GM10266 (cell line): ENCODE results near the gene TCF12.

Source experiments
- DNase-seq: peaks from one replicate; pipeline ENCODE4 v3.0.0; 2012; ENCODE audit errors: extremely low spot score
- TF ChIP-seq, protein P1 (sequence below): IDR thresholded peaks from 2 replicates; pipeline ENCODE4 v1.5.1; 2012; ENCODE audit warnings: mild to moderate bottlenecking, low read depth; ENCODE audit not compliant: control insufficient read depth, insufficient read depth; ENCODE audit errors: missing control alignments

Gene TCF12

GRCh38 chr15:57298843-57299550 lies 380.6 kb downstream of the TCF12 start:
- no peak for DNase-seq
- TF ChIP-seq, protein P1, sequence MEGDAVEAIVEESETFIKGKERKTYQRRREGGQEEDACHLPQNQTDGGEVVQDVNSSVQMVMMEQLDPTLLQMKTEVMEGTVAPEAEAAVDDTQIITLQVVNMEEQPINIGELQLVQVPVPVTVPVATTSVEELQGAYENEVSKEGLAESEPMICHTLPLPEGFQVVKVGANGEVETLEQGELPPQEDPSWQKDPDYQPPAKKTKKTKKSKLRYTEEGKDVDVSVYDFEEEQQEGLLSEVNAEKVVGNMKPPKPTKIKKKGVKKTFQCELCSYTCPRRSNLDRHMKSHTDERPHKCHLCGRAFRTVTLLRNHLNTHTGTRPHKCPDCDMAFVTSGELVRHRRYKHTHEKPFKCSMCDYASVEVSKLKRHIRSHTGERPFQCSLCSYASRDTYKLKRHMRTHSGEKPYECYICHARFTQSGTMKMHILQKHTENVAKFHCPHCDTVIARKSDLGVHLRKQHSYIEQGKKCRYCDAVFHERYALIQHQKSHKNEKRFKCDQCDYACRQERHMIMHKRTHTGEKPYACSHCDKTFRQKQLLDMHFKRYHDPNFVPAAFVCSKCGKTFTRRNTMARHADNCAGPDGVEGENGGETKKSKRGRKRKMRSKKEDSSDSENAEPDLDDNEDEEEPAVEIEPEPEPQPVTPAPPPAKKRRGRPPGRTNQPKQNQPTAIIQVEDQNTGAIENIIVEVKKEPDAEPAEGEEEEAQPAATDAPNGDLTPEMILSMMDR: no peak

DNA sequence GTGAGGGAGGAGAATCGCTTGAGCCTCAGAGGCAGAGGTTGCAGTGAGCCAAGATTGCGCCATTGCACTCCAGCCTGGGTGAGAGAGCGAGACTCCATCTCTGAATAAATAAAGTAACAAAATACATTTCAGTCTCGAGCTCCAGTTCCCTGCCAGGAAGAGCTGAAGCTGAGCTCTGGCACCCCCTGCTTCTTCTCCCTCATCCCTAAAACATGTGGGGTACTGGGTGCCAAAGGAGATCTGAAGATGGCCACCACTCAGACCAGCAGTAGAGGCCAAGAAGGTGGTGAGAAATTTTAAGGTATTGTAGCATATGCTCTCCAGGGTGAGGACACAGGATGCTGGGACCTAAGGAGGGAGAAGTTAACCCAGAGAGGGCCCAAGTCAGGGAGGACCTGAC lies 382.9 kb downstream of the TCF12 start:
- TF ChIP-seq, protein P1: no peak
- DNase-seq: no peak

- TF ChIP-seq, protein P1: no peak
- no peak for DNase-seq
Observed at GRCh38 chr15:57302640-57303257, 384.3 kb downstream of the TCF12 start.

DNA sequence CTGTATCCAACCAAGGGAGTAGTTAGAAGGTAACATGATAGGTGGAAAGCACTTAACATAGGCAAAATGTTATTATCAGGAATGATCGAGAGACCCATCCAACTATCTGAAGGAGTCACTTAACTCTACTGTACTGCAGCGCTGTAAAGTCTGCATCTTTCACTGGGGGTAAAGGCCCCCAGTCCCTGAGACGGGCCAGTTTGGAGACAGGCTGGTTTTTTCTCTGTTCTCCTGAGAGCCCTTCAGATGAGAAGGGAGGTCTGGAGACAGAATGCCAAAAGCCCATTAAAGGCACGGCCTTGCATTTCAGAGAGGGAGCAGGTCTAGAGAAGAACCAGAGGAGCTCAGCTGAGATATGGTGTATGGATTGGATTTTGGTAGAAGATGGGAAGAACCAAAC lies 386.6 kb downstream of the TCF12 start:
- no peak for DNase-seq
- TF ChIP-seq, protein P1: no peak

DNA sequence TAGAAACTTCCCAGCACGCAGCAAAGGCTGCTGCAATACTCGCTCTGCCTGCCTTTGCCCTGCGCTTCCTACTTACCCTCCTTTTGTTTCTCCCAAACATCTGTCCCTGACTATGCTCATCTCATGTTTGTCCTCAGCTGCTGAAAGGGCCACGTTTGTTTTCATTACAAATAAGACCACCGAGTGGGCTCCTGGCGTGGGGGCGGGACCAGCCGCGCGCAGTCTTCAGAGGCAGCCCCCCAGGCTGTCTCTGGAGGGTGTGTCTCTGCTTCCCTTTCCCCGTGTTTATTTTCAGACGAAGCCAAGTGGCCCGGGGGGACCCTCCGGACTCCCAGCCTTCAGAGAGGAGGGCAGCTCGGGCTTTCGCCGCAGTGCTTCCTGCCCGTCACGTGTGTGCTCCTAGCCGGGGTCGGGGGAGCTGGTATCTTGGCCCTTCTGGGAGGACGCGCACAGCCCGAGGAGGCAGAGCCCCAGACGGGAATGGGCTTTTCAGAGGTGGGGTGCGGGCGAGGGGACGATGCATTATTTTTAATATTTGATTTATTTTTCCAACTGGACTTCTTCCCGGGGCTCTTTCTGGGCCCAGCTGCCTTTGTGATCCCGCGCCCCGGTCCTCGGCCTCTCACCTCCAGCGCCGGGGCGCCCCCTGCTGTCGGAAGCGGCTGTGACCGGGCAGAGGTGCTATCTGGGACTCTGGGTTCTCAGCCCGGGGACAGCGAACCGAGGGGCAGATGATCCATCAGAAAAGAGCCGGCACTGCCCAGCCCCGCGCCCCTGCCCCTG lies 387.9 kb downstream of the TCF12 start:
- peak; percentile 87 for DNase-seq
- TF ChIP-seq, protein P1: peak; percentile 93

GRCh38 chr15:57306944-57307411 lies 388.5 kb downstream of the TCF12 start:
- no peak for DNase-seq
- TF ChIP-seq, protein P1: peak; percentile 8
